ENCODE data around the gene TAF1D.

DNA sequence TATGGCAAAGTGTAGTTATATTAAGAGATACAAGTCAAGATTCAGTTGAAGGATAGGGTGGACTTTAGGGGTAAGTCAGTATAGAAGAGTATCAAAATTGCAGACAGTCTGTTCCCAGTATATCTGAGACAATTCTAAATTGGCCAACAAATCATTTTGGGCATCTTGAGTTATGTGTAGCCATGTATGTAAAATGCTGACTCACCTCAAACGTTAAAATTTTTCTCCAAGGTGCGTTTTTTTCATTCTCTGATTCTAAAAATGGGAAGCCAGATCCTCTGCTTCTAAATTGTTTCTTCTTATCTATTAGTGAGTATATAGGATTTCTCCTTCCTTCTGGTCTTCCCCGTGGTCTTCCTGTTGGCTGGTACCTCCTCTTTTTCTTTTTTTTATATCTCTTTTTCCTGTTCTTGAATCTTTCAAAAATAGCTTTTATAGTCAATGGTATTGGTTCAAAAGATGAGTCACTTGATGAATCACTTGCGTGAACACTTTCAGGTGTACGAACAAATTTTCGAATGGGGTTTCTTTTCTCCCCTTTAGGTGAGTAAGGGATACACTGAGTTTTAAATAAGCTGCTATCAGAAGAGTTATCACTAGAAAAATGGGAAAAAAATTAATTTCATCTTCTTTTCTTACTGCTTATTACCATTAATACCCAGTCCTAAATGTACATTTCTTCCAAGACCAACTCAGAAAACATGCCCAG, 3.2 kb downstream of the TAF1D start:
- TF ChIP-seq, protein P1, sequence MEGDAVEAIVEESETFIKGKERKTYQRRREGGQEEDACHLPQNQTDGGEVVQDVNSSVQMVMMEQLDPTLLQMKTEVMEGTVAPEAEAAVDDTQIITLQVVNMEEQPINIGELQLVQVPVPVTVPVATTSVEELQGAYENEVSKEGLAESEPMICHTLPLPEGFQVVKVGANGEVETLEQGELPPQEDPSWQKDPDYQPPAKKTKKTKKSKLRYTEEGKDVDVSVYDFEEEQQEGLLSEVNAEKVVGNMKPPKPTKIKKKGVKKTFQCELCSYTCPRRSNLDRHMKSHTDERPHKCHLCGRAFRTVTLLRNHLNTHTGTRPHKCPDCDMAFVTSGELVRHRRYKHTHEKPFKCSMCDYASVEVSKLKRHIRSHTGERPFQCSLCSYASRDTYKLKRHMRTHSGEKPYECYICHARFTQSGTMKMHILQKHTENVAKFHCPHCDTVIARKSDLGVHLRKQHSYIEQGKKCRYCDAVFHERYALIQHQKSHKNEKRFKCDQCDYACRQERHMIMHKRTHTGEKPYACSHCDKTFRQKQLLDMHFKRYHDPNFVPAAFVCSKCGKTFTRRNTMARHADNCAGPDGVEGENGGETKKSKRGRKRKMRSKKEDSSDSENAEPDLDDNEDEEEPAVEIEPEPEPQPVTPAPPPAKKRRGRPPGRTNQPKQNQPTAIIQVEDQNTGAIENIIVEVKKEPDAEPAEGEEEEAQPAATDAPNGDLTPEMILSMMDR (IDR thresholded peaks at IDR 0.05; ENCODE audit: poor library complexity, severe bottlenecking) = no peak
- TF ChIP-seq RAD21 (conservative IDR thresholded peaks at IDR 0.05) (no peak), EP300 (conservative IDR thresholded peaks at IDR 0.05; ENCODE audit: poor library complexity, severe bottlenecking) (no peak), SMC3 (conservative IDR thresholded peaks at IDR 0.05; ENCODE audit: poor library complexity) (no peak), POLR2AphosphoS5 (IDR thresholded peaks at IDR 0.05) (no peak), EZH2 (IDR thresholded peaks at IDR 0.05; ENCODE audit: borderline replicate concordance, insufficient read depth, low read length, poor library complexity, severe bottlenecking) (no peak), TAF1 (IDR thresholded peaks at IDR 0.05; ENCODE audit: low read depth) (no peak), REST (IDR thresholded peaks at IDR 0.05; ENCODE audit: borderline replicate concordance) (no peak), MXI1 (conservative IDR thresholded peaks at IDR 0.05; ENCODE audit: poor library complexity, severe bottlenecking) (no peak)
